Mesodermal cell (in vitro differentiated cells): Measurements from ENCODE around the gene WDFY4.

Experiments
- H3K27ac ChIP-seq: 2 replicates; pipeline ENCODE4 v1.7.0; 2013; ENCODE audit warnings: mild to moderate bottlenecking, low read depth, low read length, moderate library complexity; ENCODE audit not compliant: severe bottlenecking
- H3K36me3 ChIP-seq: 2 replicates; pipeline ENCODE4 v1.7.1; 2013; ENCODE audit warnings: mild to moderate bottlenecking, low read length, moderate library complexity; ENCODE audit not compliant: control insufficient read depth, insufficient read depth
- H3K4me1 ChIP-seq: one replicate; pipeline ENCODE4 v1.7.1; 2013; ENCODE audit warnings: mild to moderate bottlenecking, low read length; ENCODE audit not compliant: insufficient read depth, control insufficient read depth, poor library complexity, severe bottlenecking
- H3K4me3 ChIP-seq: 2 replicates; pipeline ENCODE4 v1.7.0; 2013; ENCODE audit warnings: low read length, control low read depth, mild to moderate bottlenecking; ENCODE audit not compliant: insufficient read depth, poor library complexity, severe bottlenecking; ENCODE audit errors: extremely low read depth
- H3K9me3 ChIP-seq: 2 replicates; pipeline ENCODE4 v1.7.1; 2013; ENCODE audit warnings: mild to moderate bottlenecking, low read length, moderate library complexity; ENCODE audit not compliant: control insufficient read depth
- WGBS, 2 experiments: methylation state at CpG; one replicate each; pipeline ENCODE4 v1.1.5; 2013; ENCODE audit warnings: missing lambda C conversion rate in 2 of 2; ENCODE audit not compliant: insufficient coverage in 2 of 2; 5-methylcytosine and 5-hydroxymethylcytosine counted together

Gene WDFY4

DNA sequence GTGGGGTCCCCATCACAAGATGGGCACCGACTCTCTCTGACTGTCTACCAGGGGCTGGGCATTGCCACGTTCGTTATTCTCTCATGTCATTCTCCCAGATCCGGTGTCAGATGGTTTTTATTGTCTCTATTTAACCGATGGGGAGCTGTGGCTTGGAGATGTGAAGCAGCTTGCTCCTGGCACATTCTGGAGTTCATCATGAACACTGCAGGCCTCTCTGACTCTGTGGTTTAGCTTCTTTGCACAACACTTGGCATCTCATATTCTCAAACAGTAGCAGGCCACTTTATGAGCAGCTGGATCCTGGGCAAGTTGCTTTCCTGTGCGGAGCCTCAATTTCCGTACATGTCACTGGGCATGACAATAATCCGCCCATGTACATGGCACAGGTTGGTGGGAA is 135.1 kb downstream of the WDFY4 start:
- WGBS, 2 experiments = 89 to 91% methylated on average over 4 to 8 of the region's 8 CpGs
- no peaks in the 10 kb centered on the region for H3K4me1 ChIP-seq

DNA sequence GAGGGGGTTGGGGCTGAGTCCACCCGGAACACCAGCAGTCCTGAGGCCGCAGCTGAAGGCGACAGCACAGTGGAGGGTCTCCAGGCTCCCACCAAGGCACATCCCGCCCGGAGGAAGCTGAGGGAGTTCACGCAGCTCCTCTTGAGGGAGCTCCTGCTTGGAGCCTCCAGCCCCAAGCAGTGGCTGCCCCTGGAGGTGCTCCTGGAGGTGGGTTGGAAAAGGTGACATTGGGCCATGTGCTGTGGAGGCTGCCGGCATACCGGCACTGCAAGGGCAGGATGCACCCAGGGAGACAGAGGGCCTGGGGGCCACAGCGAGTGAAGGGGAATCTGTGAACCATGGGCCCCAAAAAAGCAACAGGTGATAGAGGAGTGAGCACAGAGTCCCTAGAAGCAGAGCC is 135.6 kb downstream of the WDFY4 start:
- no peaks in the 10 kb centered on the region for H3K4me1 ChIP-seq
- no peak overlapping the region for H3K4me3 ChIP-seq
- WGBS, 2 experiments = 90 to 94% methylated on average over 6 to 9 of the region's 9 CpGs
- no peaks in the 10 kb centered on the region for H3K9me3 ChIP-seq
- H3K36me3 ChIP-seq = no peaks in the 10 kb centered on the region
- no peak overlapping the region for H3K27ac ChIP-seq

More for the DNA sequence above, 135.1 kb downstream of the WDFY4 start:
- no peaks in the 10 kb centered on the region for H3K9me3 ChIP-seq
- H3K27ac ChIP-seq = no peak overlapping the region
- H3K4me3 ChIP-seq = no peak overlapping the region
- no peaks in the 10 kb centered on the region for H3K36me3 ChIP-seq

DNA sequence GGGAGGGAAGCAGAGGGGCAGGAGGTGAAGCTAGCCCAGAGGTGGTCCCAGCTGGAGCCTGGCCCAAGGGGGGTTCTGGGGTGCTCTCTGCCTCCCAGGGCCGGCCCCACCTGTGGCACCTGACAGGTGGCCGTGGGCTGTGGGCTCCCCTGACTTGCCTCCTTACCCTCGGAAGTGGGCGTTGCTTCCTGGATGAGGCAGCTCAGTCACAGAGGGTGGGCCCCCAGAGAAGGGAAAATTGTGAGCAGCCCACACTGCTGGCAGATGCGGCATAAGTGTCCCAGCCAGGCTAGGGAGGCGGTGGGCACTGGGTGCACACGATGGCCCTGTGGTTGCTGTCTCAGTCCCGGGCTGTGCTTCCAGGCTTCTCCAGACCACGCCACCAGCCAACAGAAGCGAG is 136.0 kb downstream of the WDFY4 start:
- Histone ChIP-seq H3K27ac (no peak overlapping the region), H3K36me3 (no peaks in the 10 kb centered on the region), H3K4me3 (no peak overlapping the region), H3K9me3 (no peaks in the 10 kb centered on the region), H3K4me1 (no peaks in the 10 kb centered on the region)
- WGBS, 2 experiments = 81 to 84% methylated on average over 10 of the region's 10 CpGs

DNA sequence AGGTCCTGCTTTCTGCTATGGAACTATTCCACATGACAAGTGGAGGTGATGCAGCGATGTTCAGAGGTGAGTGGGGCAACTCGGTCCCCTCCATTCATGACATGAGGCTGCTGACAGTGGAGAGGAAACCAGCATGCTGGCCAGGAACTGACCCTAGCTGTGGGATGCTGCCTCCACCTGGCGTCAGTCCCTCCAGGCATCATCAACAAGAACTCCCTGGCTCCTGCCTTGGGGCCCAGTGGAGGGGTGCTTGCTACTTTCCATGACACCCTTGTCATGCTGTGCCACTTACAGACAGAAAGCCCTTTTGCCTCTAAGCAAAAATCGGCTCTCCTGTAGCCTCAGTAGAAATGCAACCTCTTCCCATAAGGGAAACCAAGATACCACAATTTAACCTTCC is 136.4 kb downstream of the WDFY4 start:
- Histone ChIP-seq H3K27ac (no peak overlapping the region), H3K36me3 (no peaks in the 10 kb centered on the region), H3K9me3 (no peaks in the 10 kb centered on the region), H3K4me1 (no peaks in the 10 kb centered on the region), H3K4me3 (no peak overlapping the region)
- WGBS, 2 experiments = 84 to 98% methylated on average over 4 of the region's 4 CpGs

DNA sequence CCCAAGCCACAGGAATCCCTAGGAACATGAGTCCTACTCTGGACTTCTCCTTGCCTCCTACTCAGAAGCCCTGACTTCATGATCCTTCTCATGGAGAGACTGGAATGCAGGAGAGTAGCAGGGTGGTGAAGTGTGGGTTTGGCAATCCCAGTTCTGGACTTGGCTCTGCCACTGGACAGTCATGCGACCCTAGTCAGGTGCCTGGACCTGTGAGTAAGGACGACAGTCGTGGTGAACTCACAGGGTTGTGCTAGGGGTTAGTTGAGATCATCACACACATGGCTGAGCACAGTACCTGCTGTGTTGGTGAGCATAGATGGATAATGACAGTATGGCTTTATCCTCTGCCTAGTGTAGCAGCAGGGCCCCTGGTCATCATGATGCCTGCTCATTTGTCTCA is 137.0 kb downstream of the WDFY4 start:
- H3K4me3 ChIP-seq = no peak overlapping the region
- H3K9me3 ChIP-seq = no peaks in the 10 kb centered on the region
- WGBS, 2 experiments = 79 to 87% methylated on average over 2 to 3 of the region's 3 CpGs
- no peaks in the 10 kb centered on the region for H3K36me3 ChIP-seq
- H3K27ac ChIP-seq = no peak overlapping the region
- H3K4me1 ChIP-seq = no peaks in the 10 kb centered on the region

DNA sequence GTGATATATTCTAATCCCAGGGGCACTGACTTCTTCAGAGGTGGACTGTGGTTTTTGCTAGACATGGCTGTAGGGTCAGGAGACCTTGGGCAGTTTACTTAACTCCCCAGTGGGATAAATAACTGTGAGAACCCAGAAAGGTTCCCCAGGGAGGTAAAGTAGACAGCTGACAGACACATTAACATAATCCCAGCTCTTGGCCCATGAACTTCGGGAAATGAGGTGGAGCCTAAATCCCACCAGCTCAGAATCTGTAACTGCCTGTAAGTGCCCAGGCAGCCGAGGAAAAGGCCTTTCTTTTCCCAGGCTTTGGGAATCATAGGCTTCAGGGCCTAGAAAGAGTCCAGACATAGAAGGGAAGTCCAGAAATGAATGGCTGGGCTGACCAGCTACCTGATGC is 149.0 kb downstream of the WDFY4 start:
- no peak overlapping the region for H3K4me3 ChIP-seq
- 85 to 100% methylated on average over 1 to 2 of the region's 2 CpGs for WGBS, 2 experiments
- no peaks in the 10 kb centered on the region for H3K4me1 ChIP-seq
- H3K9me3 ChIP-seq = no peaks in the 10 kb centered on the region
- H3K36me3 ChIP-seq = no peaks in the 10 kb centered on the region
- H3K27ac ChIP-seq = no peak overlapping the region

DNA sequence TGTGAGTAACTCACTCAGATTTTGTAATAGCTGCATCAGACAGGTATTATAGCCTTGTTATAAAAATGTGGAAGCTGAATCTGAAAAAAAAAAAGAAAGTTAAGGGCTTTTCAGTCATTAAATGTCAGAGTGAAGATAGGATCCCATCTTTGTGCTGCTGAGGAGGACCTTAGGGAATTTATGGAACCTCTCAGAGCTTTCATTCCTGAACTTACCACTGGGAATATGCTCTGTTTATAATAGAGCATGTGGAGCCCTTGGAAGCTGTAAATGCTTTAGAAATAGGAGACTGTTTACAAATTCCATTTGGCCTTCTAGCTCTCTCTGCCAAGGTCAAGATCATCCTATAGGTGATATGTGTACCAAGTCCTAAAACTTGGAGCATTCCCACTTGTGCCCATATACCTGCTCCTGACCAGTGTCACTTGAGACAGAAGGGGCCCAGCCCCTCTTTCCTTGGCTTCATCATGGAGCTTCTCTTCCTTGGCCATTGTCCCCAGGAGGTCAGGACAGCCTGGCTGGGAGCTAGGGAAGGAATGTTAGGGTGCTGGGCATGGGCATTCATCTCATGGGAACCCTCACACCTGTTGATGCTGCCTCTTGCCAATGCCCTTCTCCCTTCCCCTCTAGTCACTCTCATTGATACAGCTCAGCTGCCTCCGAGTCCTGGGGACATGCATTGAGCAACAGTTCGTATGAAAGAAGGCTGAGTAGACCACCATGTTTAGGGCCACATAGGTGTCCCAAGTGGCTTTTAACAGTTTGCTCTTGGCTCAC is 149.7 kb downstream of the WDFY4 start:
- Histone ChIP-seq H3K9me3 (no peaks in the 10 kb centered on the region), H3K27ac (no peak overlapping the region), H3K4me1 (no peaks in the 10 kb centered on the region), H3K36me3 (no peaks in the 10 kb centered on the region), H3K4me3 (no peak overlapping the region)
- 84 to 90% methylated on average over 2 of the region's 2 CpGs for WGBS, 2 experiments

DNA sequence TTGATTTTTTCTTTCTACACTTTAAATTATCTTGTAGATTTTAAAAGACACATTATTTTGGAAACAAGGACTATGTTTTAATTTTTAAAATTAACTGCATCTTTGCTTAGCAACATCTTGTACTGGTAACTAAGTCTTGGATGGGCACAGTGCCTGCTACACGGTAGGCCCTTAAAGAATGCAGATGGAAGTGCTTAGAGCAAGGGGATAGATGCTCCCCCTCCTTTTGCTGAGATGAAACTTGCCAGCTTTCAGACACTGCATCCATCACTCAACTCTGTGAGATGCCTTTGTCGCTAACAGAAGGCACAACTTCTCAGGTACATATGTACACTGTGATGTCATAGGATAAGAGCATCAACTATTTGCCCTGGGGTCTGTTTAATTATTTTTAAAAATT is 151.1 kb downstream of the WDFY4 start:
- Histone ChIP-seq H3K36me3 (no peaks in the 10 kb centered on the region), H3K4me1 (no peaks in the 10 kb centered on the region)
- WGBS, 2 experiments = 60 to 81% methylated on average over 1 to 2 of the region's 2 CpGs

DNA sequence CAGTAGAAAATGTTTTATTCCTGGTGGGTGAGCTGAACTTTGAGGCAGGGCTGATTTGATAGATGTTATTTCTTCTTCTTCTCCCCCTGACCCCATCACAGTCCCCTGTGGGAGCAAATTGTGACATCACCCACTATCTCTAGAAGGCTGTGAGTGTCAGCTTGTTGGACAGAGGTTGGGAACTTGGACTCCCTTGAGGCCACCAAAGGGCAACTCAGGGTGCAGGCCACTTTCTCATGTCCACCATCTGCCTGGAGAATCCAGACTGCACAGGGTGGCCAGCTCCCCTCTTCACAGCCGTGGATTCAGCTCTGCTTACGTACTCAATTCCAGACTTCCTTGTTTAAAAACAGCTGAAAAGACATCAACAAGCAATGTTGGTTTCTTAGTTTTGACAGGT is 151.9 kb downstream of the WDFY4 start:
- Histone ChIP-seq H3K36me3 (no peaks in the 10 kb centered on the region), H3K27ac (no peak overlapping the region), H3K4me1 (no peaks in the 10 kb centered on the region), H3K9me3 (no peaks in the 10 kb centered on the region), H3K4me3 (no peak overlapping the region)
- 92% methylated on average over 2 of the region's 2 CpGs; no CpG with 5 or more reads in 1 of the 2 experiments for WGBS, 2 experiments

More for the DNA sequence above, 151.1 kb downstream of the WDFY4 start:
- Histone ChIP-seq H3K4me3 (no peak overlapping the region), H3K9me3 (no peaks in the 10 kb centered on the region), H3K27ac (no peak overlapping the region)

DNA sequence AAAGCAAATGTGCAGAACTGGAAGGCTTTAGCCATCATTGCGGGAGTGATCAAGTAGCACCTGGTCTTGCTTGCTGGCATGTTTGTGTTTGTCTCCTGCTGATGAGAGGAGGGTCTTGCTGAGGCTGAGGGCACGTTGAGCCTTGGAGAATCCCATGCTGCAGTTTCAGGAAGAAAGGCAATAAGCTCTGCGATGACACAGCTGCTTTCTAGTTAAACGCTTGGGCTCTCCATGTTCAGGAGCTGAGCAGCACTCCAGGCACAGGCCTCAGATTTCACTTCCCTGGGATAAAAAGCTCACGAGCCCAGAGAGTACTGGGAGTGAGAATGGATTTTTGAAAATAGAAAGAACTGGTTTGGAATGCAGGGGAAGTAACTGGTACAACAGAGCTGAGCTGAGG is 154.2 kb downstream of the WDFY4 start:
- Histone ChIP-seq H3K4me1 (no peaks in the 10 kb centered on the region), H3K4me3 (no peak overlapping the region), H3K27ac (no peak overlapping the region), H3K9me3 (no peaks in the 10 kb centered on the region), H3K36me3 (no peaks in the 10 kb centered on the region)
- 62 to 64% methylated on average over 5 of the region's 5 CpGs for WGBS, 2 experiments

DNA sequence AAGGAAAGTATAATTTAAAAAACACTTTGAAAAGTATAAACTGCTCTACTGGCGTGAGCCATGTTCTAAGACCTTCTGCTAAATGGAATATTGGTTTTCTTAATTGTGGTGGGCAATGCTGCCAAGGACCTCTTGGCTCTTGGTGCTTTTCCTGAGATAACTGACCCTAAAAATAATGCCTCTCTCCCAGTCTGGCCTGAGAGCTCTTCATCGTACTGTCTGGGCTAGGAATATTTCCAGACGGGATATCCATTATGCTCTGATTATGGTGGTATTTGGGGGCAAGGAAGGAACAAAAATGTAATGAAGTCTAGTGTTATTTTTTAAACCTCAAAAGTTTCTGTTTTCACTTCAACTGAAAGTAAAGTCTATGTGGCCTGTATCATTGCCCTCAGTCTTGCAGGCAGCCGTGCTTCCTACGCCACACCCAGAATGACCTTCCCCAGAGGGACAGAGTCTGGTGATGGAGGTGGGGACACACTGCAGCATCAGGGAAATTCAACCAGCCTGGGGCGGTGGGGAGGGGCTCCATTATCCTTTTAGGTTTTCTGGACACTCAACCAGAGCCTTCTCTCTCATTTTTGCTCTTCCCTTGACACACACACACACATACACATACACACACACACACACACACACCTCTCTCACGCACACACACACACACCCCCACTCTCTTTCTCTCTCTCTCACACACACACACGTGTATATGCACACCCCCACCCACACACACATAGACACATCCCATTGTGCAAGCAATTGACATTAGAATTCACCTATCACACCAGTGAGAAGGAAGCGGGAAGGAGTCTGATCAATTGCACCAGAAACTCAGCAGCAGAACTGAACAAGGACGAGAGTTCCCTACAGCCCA is 155.4 kb downstream of the WDFY4 start:
- no peaks in the 10 kb centered on the region for H3K36me3 ChIP-seq
- WGBS, 2 experiments = 86 to 93% methylated on average over 3 to 5 of the region's 10 CpGs

More for the DNA sequence above, 155.4 kb downstream of the WDFY4 start:
- Histone ChIP-seq H3K9me3 (no peaks in the 10 kb centered on the region), H3K4me1 (no peaks in the 10 kb centered on the region), H3K27ac (no peak overlapping the region), H3K4me3 (no peak overlapping the region)
